AG04450 (cell line): ENCODE results near the gene CACNA1C. TPM values are rescaled to one million over a fixed set of nuclear protein-coding genes. Genes with fewer than 3 reads are reported as not detected.

ENCODE experiments used
- CTCF ChIA-PET: fragments of 300-600, 350-600 bp; formaldehyde crosslinking; extraction: SDS; loops from one replicate; lab custom pipeline; 2022; ENCODE audit warnings: antibody characterized with exemption, inconsistent platforms; lab: Charles Lee
- POLR2A ChIA-PET: fragments of 350-600 bp; formaldehyde crosslinking; extraction: SDS; loops from one replicate; lab custom pipeline; 2021; ENCODE audit warnings: antibody characterized with exemption, inconsistent platforms; lab: Yijun Ruan, JAX
- DNase-seq: peaks from one replicate; pipeline ENCODE4 v3.0.0-alpha.2; 2011; ENCODE audit warnings: low read depth, low spot score
- H3K27ac ChIP-seq: one replicate; pipeline ENCODE4 v1.5.1; 2012; ENCODE audit warnings: low read depth, low read length, control low read depth
- H3K27me3 ChIP-seq: one replicate; pipeline ENCODE4 v1.6.0; 2012; ENCODE audit warnings: low read length; ENCODE audit not compliant: control insufficient read depth, insufficient read depth
- H3K4me3 ChIP-seq: 2 replicates; pipeline ENCODE4 v1.5.1; 2011; ENCODE audit warnings: mild to moderate bottlenecking, low read depth, low read length, control low read depth
- H3K9me3 ChIP-seq: 2 replicates; pipeline ENCODE4 v1.5.1; 2012; ENCODE audit warnings: low read length; ENCODE audit not compliant: control insufficient read depth, insufficient read depth
- polyA plus RNA-seq: library from polyadenylated mRNA; depleted of rRNA; stranded (reverse); fragments of >200 nt; gene quantifications from 2 replicates; pipeline ENCODE4 v1.2.3, GENCODE V29; 2011
- TF ChIP-seq, protein P1 (sequence below): IDR thresholded peaks from 2 replicates; pipeline ENCODE4 v1.5.1; 2011; ENCODE audit warnings: low read depth, low read length, control low read depth, inconsistent platforms

CACNA1C gene
- polyA plus RNA-seq, 1 experiment: 5.9 TPM

DNA sequence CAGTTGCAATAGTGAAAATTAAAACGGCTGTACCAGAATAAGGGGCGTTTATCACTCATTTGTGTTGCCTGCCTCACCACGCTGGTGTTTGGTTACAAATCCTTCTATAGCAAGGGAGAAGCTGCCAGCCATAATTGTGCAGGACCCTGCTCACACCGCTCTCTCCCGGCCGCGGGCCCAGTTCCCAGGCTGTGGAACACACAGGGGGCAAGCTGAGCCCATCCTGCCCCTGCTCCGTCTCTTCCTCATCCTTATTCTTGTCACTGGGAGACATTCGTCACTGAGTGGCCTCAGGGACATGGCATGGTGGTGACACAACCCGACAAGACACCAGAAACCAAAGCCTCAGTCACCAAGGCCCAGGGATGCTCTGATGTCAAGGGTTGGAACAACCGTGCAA lies 625.6 kb downstream of the CACNA1C start:
- POLR2A ChIA-PET: no interaction called here
- TF ChIP-seq, protein P1, sequence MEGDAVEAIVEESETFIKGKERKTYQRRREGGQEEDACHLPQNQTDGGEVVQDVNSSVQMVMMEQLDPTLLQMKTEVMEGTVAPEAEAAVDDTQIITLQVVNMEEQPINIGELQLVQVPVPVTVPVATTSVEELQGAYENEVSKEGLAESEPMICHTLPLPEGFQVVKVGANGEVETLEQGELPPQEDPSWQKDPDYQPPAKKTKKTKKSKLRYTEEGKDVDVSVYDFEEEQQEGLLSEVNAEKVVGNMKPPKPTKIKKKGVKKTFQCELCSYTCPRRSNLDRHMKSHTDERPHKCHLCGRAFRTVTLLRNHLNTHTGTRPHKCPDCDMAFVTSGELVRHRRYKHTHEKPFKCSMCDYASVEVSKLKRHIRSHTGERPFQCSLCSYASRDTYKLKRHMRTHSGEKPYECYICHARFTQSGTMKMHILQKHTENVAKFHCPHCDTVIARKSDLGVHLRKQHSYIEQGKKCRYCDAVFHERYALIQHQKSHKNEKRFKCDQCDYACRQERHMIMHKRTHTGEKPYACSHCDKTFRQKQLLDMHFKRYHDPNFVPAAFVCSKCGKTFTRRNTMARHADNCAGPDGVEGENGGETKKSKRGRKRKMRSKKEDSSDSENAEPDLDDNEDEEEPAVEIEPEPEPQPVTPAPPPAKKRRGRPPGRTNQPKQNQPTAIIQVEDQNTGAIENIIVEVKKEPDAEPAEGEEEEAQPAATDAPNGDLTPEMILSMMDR: no peak

DNA sequence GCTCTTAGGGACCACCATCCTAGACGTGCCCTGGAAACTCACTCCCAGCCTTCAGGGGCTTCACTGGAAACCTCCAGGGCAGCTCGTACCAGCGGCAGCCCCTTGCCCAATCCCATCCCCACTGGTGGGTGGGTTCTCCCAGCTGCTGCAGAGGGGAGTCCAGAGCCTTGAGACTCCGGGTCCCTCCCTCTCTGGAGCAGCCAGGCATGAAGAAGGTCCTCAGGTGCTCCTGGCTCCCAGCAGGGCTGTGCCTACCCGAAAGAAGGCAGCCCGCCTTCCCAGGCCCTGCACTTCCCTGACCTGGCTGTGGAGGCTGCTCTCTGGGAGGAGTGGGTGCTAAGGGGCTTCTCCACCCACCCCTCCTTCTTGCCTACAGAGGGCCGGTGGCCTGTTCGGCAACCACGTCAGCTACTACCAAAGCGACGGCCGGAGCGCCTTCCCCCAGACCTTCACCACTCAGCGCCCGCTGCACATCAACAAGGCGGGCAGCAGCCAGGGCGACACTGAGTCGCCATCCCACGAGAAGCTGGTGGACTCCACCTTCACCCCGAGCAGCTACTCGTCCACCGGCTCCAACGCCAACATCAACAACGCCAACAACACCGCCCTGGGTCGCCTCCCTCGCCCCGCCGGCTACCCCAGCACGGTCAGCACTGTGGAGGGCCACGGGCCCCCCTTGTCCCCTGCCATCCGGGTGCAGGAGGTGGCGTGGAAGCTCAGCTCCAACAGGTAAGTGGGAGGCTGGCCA lies 626.5 kb downstream of the CACNA1C start:
- POLR2A ChIA-PET: no interaction called here
- no peaks in the 10 kb centered on the region for H3K27me3 ChIP-seq
- H3K4me3 ChIP-seq: no peak overlapping the region
- no peak for DNase-seq
- CTCF ChIA-PET: interaction anchor here (1.2 kb wide), 1 partner anchor 105 kb away, joined by 3 read pairs; no protein-coding TSS in a partner anchor
- TF ChIP-seq, protein P1: no peak
- H3K27ac ChIP-seq: no peak overlapping the region
- H3K9me3 ChIP-seq: no peaks in the 10 kb centered on the region

More for the DNA sequence above, 625.6 kb downstream of the CACNA1C start:
- no peak for DNase-seq
- CTCF ChIA-PET: interaction anchor here (1.2 kb wide), 1 partner anchor 106 kb away, joined by 3 read pairs; no protein-coding TSS in a partner anchor
- H3K27ac ChIP-seq: no peak overlapping the region
- no peaks in the 10 kb centered on the region for H3K27me3 ChIP-seq
- no peaks in the 10 kb centered on the region; the same call in 1 of the 2 replicates for H3K9me3 ChIP-seq
- H3K4me3 ChIP-seq: no peak overlapping the region

DNA sequence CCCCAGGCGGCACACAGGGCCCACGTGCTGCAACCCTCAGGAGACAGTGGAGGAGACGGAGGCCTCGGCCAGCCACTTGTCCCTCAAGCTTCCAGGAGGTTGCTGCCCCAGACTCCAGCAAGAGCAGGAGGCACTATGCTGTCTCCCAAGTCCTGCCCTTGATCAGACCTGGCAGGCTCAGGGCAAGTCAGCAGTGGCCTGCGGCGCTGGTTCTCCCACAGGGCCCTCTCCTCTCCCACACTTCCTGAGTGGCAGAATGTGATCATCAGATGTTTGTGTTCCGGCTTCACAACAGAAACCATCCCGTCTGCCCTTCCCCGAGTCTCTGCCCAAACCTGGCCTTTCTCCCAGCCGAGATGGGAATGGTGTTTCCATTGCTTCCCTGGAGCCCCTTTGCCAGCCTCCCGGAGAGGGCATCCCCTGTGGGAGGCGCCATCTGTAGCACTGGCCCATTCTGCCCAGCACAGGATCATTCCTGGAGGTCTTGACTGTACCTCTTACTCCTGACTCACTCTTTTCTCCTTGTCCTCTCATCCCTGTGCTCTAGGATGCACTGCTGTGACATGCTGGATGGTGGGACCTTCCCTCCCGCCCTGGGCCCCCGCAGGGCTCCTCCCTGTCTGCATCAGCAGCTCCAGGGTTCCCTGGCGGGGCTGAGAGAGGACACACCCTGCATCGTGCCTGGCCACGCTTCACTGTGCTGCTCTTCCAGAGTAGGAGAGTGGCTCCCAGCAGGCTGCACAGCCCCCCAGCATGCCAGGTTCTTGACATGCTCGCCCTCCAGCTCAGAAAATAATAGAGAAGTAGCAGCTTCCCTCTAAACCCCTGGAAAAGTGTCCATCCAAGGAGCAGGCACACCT lies 627.3 kb downstream of the CACNA1C start:
- H3K27me3 ChIP-seq: no peaks in the 10 kb centered on the region
- ChIA-PET POLR2A (no interaction called here), CTCF (no interaction called here)
- H3K9me3 ChIP-seq: no peaks in the 10 kb centered on the region
- H3K4me3 ChIP-seq: no peak overlapping the region
- H3K27ac ChIP-seq: no peak overlapping the region
- DNase-seq: no peak
- TF ChIP-seq, protein P1: no peak

DNA sequence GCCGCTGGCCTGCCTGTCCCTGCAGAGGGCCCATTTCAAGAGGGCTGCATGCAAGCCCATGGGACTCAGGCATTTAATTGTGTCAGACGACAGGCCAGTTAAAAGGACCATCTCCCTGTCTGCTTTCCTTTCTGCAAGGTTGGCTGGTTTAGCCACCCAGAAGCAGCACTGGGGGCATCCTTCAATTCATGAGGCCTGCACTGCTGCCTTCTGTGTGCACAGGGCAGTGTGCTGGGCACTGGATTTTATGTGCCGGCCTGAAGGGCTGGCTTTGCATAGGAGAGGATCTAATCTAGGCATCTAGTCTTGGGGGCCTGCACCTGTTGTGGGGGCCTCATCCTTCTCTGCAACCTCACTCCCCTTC lies 627.9 kb downstream of the CACNA1C start:
- H3K4me3 ChIP-seq: no peak overlapping the region
- no peaks in the 10 kb centered on the region for H3K27me3 ChIP-seq
- CTCF ChIA-PET: interaction anchor here (1.1 kb wide), 1 partner anchor 133 kb away, joined by 3 read pairs; no protein-coding TSS in a partner anchor
- no peaks in the 10 kb centered on the region for H3K9me3 ChIP-seq
- no peak for DNase-seq
- POLR2A ChIA-PET: no interaction called here
- H3K27ac ChIP-seq: no peak overlapping the region
- TF ChIP-seq, protein P1: no peak
